Left ventricle myocardium inferior (tissue), 1 donor: Measurements from ENCODE around the gene SYTL1. TPM values are rescaled to one million over a fixed set of nuclear protein-coding genes. Genes with fewer than 3 reads are reported as not detected.
A peak's percentile ranks its signal among the peaks of the same experiment; 100 is the strongest.

Experiments used
- DNase-seq: peaks from one replicate; pipeline ENCODE4 v3.0.0-alpha.2; 2020
- H3K27ac ChIP-seq: fragments of 200-600 bp; replicated peaks from 2 replicates; pipeline ENCODE4 v1.8.0; 2021
- H3K27me3 ChIP-seq: fragments of 200-600 bp; 2 replicates; pipeline ENCODE4 v1.8.0; 2021; ENCODE audit warnings: low read depth
- H3K36me3 ChIP-seq: fragments of 200-600 bp; 2 replicates; pipeline ENCODE4 v1.8.0; 2021
- H3K4me1 ChIP-seq: fragments of 200-600 bp; 2 replicates; pipeline ENCODE4 v1.8.0; 2021
- H3K4me3 ChIP-seq: fragments of 200-600 bp; 2 replicates; pipeline ENCODE4 v1.8.0; 2021; ENCODE audit warnings: mild to moderate bottlenecking, moderate library complexity
- H3K9me3 ChIP-seq: fragments of 200-600 bp; replicated peaks from 2 replicates; pipeline ENCODE4 v1.8.0; 2021
- intact Hi-C: fragments of 100-400 bp; cut with micrococcal nuclease; formaldehyde crosslinking; loops from one replicate; pipeline ENCODE4 v1.11.0; 2022
- long read RNA-seq: library from polyadenylated mRNA; unstranded; transcript quantifications from one replicate; pipeline ENCODE4 v2.0.0, GENCODE V29; 2021
- total RNA-seq: library from RNA; stranded (reverse); fragmentation: NEBNext Ultra II Directional; extraction: Animal tissue kit (Norgen Biotek cat#: 25700); gene quantifications from one replicate; pipeline ENCODE4 v1.2.1, GENCODE V29; 2021
- TF ChIP-seq, protein P1 (sequence below): fragments of 200-600 bp; IDR thresholded peaks from 2 replicates; pipeline ENCODE4 v1.8.0; 2021; ENCODE audit warnings: antibody characterized with exemption, mild to moderate bottlenecking, borderline replicate concordance
- donor health status: DM: no; HTN: yes; CAD: no; lungs with severe emphysema.

SYTL1 gene, protein sequence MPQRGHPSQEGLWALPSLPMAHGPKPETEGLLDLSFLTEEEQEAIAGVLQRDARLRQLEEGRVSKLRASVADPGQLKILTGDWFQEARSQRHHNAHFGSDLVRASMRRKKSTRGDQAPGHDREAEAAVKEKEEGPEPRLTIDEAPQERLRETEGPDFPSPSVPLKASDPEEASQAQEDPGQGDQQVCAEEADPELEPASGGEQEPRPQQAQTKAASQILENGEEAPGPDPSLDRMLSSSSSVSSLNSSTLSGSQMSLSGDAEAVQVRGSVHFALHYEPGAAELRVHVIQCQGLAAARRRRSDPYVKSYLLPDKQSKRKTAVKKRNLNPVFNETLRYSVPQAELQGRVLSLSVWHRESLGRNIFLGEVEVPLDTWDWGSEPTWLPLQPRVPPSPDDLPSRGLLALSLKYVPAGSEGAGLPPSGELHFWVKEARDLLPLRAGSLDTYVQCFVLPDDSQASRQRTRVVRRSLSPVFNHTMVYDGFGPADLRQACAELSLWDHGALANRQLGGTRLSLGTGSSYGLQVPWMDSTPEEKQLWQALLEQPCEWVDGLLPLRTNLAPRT
- 1.1 TPM for total RNA-seq
- long read RNA-seq, partial matches to known transcripts, result 0 of 2 reads
- long read RNA-seq, other reads (novel, unspliced or antisense), result 2 of 2 reads

DNA sequence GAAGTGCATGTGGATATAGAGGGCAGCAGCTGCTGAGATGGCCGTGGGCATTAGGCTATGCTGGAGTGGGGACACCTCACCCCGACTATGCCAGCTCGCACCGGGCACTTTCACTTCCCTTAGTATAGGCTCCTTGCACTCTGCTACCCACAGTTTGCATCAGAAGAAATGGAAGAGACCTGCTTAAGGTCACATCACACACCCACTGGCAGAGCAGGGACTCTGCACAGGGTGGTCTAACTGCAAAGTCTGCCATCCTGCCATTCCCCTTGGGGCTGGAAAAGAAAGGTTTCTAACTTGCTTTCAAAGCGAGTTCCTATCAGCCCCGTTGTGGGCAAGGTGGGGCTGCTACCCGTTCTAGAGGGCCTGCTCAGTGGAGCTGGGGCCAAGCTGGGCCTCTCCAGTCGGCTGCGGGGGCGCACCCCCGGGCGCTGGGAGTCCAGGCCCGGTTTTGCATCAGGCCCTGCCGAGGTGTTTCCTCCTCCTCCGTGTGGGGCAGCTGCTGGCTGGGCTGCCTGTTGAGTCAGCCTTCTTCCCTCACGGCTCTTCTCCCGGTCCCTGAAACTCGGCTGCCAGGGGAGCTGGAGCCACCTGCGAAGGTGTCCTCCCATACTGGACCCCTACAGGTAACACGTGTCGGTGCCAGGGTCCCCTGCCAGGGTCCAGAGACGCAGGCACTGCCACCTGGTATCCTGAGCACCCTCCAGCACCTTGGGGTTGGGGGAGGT lies at the start of gene SYTL1:
SYTL1 (plus strand) TSS at position 498 of the 728 bp plus-strand sequence. CDS start 3,313 bp downstream, outside the sequence.
- intact Hi-C loops, result no loop called here
- no peaks in the 10 kb centered on the region for H3K9me3 ChIP-seq
- peaks cover 11% of the 10 kb centered on the region for H3K4me1 ChIP-seq
- peak within 1 kb of the TSS; percentile 12 for H3K4me3 ChIP-seq
- DNase-seq, result no peak
- no peaks in the 10 kb centered on the region for H3K27me3 ChIP-seq
- H3K36me3 ChIP-seq, result peaks cover 12% of the 10 kb centered on the region
- TF ChIP-seq, protein P1, sequence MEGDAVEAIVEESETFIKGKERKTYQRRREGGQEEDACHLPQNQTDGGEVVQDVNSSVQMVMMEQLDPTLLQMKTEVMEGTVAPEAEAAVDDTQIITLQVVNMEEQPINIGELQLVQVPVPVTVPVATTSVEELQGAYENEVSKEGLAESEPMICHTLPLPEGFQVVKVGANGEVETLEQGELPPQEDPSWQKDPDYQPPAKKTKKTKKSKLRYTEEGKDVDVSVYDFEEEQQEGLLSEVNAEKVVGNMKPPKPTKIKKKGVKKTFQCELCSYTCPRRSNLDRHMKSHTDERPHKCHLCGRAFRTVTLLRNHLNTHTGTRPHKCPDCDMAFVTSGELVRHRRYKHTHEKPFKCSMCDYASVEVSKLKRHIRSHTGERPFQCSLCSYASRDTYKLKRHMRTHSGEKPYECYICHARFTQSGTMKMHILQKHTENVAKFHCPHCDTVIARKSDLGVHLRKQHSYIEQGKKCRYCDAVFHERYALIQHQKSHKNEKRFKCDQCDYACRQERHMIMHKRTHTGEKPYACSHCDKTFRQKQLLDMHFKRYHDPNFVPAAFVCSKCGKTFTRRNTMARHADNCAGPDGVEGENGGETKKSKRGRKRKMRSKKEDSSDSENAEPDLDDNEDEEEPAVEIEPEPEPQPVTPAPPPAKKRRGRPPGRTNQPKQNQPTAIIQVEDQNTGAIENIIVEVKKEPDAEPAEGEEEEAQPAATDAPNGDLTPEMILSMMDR, result no peak
- peak within 1 kb of the TSS; percentile 43 for H3K27ac ChIP-seq

DNA sequence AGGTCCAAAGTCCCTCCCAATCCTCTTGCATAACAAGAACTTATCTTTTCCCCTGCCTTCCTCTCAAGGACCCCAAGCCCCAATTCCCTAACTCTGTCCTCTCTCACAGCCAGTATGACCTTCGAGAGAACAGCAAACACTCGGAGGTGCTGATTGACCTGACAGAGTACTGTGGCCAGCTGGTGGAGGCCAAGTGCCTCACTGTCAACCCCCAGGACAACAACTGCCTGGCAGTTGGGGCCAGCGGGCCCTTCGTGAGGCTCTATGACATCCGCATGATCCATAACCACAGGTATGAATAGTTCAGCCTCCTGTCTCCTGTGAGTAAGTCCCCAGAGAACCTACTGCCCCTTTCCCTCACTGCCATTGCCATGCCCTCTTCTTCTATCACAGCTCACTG lies 49.7 kb upstream of the SYTL1 start:
- intact Hi-C loops, result loop anchor here (10.0 kb wide), 1 partner anchor 383 kb away; the partner anchor contains the start of gene IFI6
- no peak for DNase-seq
- Histone ChIP-seq H3K9me3 (no peaks in the 10 kb centered on the region), H3K27me3 (no peaks in the 10 kb centered on the region), H3K36me3 (peaks cover 75% of the 10 kb centered on the region), H3K4me3 (no peak overlapping the region), H3K27ac (peak overlapping the region; percentile 45), H3K4me1 (peaks cover 23% of the 10 kb centered on the region)
- TF ChIP-seq, protein P1, result no peak

DNA sequence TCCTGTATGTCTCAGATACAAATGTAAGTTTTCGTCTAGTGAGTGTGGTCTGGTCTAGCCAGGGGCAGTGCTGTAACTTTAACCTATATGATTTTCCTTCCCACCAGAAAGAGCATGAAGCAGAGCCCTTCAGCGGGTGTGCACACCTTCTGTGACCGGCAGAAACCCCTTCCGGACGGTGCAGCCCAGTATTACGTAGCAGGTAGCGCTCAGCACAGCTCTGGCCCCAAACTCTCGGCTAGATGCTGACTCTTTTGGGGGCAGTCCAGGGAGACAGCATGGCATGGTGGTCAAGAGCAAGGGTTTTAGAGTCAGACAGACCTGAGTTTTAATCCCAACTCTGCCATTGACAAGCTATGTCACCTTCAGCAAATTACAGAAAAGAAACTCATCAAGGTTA lies 47.9 kb upstream of the SYTL1 start:
- H3K27me3 ChIP-seq, result no peaks in the 10 kb centered on the region
- no peak overlapping the region for H3K27ac ChIP-seq
- TF ChIP-seq, protein P1, result no peak
- no peak for DNase-seq
- H3K36me3 ChIP-seq, result peaks cover 81% of the 10 kb centered on the region
- H3K4me1 ChIP-seq, result peaks cover 37% of the 10 kb centered on the region
- intact Hi-C loops, result loop anchor here (10.0 kb wide), 1 partner anchor 381 kb away; the partner anchor contains the start of gene IFI6
- H3K9me3 ChIP-seq, result no peaks in the 10 kb centered on the region
- H3K4me3 ChIP-seq, result no peak overlapping the region

DNA sequence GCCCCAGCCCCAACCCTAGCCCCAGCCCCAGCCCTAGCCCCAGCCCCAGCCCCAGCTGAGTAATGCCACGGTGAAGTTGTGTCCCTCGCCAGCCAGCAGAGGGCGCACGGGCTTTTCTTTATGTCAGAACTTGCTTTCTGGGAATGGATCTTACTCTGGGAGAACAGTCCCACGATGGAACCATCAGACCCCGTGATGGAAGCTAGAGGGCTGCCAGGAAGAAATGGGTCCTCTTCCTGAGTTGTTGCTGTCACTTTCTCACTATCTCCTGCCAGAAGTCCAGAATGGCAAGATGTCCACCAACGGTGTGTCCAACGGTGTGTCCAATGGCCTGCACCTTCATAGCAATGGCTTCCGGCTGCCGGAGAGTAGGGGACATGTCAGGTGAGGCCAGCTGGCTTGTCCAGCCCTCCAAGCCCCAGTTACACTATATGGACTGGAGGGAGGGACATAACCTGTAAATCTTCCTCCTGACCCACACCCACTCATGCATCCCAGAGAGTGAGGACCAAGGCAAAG lies 45.0 kb upstream of the SYTL1 start:
- no peaks in the 10 kb centered on the region for H3K9me3 ChIP-seq
- peak overlapping the region; percentile 3 for H3K27ac ChIP-seq
- peaks cover 72% of the 10 kb centered on the region for H3K36me3 ChIP-seq
- intact Hi-C loops, result loop anchor here (10.0 kb wide), 1 partner anchor 378 kb away; the partner anchor contains the start of gene IFI6
- peaks cover 49% of the 10 kb centered on the region for H3K4me1 ChIP-seq
- peak; percentile 65 for DNase-seq
- TF ChIP-seq, protein P1, result peak; percentile 66
- H3K4me3 ChIP-seq, result no peak overlapping the region
- no peaks in the 10 kb centered on the region for H3K27me3 ChIP-seq

DNA sequence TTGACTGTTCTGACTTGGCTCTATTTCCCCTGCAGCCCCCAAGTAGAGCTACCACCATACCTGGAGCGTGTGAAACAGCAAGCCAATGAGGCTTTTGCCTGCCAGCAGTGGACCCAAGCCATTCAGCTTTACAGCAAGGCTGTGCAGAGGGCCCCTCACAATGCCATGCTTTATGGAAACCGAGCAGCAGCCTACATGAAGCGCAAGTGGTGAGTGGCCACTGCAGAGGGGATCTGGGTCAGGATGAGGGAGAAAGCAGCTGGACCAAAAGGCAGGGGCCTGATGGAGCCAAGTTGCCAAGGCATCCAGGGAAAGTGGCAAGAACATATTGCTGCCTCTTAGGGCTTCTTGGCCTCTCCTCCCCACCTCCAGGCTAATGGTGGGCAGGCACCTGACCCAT lies 43.9 kb upstream of the SYTL1 start:
- Histone ChIP-seq H3K4me3 (no peak overlapping the region), H3K36me3 (peaks cover 69% of the 10 kb centered on the region), H3K27me3 (no peaks in the 10 kb centered on the region), H3K4me1 (peaks cover 43% of the 10 kb centered on the region), H3K27ac (peak overlapping the region; percentile 88), H3K9me3 (no peaks in the 10 kb centered on the region)
- no peak for DNase-seq
- intact Hi-C loops, result loop anchor here (10.0 kb wide), 1 partner anchor 377 kb away; the partner anchor contains the start of gene IFI6
- TF ChIP-seq, protein P1, result no peak
